Umbilical cord (tissue), 2 donors: Measurements from ENCODE around the gene PNPLA1. TPM values are rescaled to one million over a fixed set of nuclear protein-coding genes. Genes with fewer than 3 reads are reported as not detected.
"Not testable (repeated sequence)": the region's sequence is repeated elsewhere in the genome, so short reads cannot be mapped to it uniquely, and the experiment has no call there.

Experiments
- DNase-seq: peaks from one replicate; pipeline ENCODE4 v3.0.0-alpha.2; 2015; ENCODE audit warnings: low spot score
- total RNA-seq: library from RNA; depleted of rRNA; stranded (reverse); fragments of >200 nt; gene quantifications from one replicate; pipeline ENCODE4 v1.2.3, GENCODE V29; 2014; ENCODE audit warnings: low replicate concordance; ENCODE audit not compliant: insufficient read depth

The PNPLA1 gene
- total RNA-seq, 1 donor from 2014 or later = 1.4 TPM

DNA sequence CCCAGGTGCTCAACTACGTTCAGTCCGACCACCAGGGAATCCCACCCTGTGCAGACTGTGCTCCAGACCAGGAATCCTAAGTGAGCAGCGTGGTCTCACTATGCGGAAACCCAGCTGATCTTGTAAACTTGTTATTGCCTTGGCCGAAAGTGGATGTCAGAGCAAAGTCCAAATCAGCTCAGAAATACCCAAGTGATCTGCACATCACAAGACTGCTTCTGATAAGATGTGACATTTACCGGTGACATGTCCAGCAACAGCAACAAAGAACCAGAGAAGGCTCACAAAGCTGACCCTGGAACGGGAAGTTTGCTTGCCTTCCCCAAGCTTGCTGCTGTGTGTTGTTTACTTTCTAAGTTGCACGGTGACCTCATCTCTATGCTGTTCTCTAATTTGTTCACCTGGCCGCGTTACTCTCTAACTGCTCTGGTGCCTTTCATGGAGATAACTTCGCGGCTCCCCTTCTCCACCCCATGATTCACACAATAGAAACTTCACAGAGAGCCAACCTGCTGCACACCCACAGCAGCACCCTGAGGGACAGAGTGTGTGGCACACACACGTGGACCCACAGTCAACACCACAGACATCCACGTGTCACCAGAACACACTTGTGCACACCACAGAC, 65.1 kb downstream of the PNPLA1 start:
- DNase-seq = no peak

DNA sequence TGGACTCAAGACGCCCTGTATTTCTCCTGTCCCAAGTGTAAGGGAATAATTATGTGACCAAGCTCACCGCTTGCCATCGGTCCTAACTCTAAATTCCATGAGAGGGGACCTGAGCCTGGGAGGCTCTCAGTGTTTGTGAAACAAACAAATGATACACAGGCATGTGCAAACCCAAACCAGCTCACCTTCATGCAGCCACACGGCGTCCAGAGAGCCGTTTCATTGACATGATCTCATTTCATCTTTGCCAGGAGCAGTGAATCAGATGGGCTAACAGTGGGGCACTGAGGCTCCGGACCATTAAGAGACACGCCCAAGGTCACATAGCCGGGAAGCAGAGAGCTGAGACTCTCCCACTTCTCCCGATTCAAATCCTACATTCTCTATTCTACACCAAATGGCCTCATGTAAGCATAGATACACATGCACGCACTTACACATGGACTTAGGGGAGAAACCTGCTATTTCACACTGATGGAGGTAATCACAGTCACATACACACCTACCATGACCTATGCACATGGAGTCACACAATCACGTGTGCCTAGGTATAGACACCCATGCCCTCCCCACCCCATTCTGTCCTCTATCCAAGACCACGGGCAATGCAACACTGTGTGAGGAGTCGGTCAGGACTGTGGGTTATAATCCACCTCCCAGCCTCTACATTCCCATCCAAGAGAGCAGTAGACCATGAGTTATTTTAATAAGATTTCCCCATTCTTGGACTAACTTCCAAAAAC, 65.8 kb downstream of the PNPLA1 start:
- no peak for DNase-seq

DNA sequence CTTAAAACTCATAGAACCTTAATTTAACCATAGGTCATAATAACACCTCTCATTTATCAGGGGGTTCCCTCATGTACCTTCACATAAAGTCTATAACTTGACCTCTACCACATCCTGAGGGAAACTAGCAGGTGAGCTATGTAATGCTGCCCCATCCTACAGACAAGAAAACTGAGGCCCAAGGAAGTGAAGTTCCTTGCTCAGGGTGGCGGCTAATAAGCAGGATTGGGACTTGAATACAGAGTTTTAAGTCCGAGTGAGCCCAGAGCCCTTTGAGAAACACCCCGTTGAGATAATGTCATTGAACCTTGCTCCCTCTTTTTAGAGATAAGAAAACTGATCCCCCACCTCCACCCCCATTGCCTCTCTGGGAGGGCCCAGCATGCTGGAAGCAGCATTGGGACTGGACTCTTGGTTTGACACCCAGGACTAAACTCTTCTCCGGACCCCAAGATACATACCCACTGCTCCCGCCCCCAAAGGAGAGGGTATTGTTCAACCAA, 66.4 kb downstream of the PNPLA1 start:
- DNase-seq = no peak

DNA sequence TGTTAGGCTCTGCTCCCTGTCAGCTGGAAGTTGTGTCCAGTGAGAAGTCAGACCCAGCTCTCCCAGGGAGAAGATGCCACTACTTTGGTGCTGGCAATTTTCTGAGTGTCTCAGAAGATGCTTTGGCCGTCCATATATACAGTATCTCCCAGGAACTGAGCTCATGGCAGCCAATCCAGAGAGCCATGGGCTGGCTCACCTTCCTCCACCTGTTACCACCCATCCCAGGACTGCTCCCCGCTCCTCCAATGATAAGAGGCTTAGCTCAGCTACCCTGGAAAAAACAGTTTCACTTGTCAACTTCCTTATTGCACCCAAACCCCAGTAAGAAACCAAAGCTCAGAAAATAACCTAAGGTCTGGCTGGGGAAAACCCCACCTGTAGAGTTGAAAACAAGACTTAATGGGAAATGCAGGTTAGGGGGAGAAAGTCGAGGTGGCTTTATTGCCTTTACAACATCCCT, 67.0 kb downstream of the PNPLA1 start, which contains the start of gene BNIP5:
BNIP5 (minus strand) TSS at position 110 of the 463 bp plus-strand sequence. CDS start 6,198 bp downstream, outside the sequence.
- DNase-seq = no peak

DNA sequence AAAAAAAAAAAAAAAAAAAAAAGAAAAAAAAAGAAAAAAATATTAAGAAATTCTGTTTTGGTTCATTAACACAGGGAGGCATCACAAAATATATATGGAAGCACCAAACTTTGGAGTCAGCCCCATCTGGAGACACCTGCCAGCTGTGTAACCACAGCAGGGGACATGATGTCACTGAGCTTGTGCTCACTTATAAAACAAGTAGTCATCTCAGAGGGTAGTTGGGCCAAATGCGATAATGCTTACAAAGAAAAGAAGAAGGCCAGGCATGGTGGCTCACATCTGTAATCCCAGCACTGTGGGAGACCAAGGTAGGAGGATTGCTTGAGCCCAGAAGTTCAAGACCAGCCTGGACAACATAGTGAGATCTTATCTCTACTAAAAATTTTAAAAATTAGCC, 68.0 kb downstream of the PNPLA1 start:
- no peak for DNase-seq

DNA sequence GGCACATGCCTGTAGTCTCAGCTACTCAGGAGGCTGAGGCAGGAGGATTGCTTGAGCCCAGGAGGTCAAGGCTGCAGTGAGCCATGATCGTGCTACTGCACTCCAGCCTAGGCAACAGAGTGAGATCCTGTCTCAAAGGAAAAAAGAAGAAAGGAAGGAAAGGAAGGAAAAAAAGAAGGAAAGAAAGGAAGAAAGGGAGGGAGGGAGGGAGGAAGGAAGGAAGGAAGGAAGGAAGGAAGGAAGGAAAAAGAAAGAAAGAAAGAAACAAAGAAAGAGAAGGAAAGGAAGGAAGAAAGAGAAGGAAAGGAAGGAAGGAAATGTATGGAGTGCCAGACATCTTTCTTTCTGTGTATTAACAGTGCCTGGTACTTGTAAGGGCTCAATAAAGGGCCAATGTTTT, 68.4 kb downstream of the PNPLA1 start:
- not testable (repeated sequence) for DNase-seq

DNA sequence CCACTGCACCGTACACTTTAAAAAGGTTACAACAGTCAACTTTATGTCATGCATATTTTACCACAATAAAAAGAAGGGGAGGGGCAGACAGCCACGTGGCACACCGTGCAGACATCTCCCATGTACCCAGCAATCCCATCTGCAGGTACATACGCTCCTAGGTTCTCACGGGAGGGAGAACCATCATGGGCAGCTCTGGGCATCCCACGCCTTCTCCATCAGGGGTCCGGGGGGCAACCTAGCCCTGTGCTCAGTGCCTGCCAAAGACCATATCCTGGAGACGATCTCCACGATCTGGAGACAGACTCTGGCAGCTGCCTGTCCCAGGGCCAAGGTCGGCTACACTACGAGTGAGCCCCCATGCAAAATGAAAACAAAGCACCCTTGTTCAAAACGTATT, 69.3 kb downstream of the PNPLA1 start:
- DNase-seq = no peak

DNA sequence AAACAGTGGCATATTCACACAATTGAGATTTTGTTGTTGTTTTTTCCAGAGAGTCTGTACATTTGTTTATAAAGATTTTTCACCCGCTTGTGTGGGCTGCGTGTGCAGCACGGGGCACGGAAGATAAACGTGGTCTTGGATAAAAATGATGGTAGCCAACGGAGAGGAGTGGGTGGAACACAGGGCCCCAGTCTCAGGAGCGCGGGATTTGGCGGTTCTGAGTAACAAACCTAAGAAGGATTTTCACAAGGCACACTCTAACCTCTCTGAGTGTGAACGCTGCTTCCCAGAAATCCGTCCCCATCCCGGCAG, 70.4 kb downstream of the PNPLA1 start:
- no peak for DNase-seq

DNA sequence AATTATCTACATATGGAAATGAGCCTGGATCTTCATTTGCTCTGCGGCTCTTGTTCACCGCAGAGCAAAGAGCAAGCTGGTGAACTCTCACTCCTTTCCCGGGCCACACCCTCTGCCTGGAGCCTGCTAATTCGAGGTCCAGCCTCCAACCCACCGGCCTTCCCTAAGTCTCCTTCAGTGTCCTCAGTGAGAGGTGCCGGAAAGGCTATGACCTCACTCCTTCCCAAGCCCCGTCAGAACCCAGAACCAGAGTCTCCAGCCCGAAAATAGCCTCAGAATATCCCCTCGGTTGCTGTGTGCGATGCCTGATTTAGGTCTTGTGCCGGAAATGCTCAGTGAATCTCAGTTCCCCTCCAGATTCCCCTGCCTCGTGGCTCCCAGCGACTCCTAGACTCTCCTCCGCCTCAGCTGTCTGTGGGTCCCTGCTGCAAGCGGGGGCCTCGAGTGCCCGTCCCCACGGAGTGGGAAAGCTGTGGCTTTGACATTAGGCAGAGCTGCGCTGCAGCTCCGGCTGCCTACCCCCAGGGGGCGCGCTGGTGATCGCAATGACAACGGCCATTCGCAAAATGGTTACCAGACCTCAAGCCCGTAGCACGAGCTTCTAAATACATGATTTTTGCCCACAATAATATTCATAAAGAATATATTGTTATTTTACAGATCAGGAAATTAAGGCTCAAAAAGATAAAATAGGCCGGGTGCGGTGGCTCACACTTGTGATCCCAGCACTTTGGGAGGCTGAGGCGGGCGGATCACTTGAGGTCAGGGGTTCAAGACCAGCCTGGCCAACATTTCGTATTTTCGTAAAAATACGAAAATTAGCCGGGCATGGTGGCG, 71.0 kb downstream of the PNPLA1 start:
- DNase-seq = peak; percentile 59

DNA sequence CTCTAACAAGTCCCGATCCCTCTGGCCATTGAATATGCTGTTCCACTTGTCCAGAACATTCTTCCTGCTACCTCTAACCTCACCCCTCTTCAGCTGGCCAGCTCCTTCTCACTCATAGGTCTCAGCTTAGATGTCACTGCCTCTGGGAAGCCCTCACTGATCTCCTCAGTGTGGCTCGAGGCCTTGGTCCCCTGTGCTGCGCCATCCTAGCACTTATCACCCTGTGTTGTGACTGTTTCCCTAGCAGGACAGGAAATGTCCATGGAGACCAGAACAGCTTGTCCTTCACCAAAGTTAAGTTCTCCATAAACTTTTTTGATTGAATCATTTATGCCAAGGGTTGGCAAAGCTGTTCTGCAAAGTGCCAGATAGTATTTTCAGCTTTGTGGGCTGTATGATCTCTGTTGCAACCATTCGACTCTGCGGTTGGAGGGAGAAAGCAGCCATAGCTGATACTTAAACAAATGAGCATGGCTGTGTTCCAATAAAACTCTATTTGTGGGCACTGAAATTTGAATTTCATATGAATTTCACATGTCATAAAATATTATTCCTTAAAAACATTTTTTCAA, 73.3 kb downstream of the PNPLA1 start:
- no peak for DNase-seq

DNA sequence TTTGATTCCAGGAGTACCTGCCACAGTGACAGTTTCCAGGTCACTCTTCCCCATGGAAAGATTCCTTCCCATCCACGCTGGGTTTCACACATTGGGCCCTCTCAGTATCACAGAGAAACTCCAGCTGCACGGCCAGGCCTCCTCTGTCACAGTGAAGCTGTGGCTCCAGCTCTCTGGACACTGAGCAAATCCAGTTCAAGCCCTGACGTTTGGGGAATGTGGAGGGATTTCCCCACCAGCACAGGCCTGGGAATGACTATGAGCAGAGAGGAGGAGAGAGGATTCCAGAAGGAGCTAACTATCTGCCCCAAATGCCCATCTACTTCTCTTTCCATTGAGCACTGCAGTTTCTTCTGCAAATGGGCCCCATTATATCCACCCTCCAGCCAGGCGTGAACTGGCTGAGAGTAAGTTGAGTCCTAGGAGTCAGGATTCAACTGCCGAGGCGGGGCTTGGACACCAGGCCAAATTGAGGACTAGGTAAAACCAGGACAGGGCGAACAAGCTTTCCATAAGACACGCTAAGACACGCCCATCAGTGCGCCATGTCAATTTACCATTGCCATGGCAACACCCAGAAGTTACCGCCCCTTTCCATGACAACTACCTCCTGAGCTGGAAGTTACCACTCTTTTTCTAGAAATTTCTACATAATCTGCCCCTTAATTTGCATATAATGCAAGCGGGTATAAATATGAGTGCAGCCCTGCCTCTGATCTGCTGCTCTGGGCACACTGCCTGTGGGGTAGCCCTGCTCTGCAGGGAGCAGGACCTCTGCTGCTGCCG, 76.0 kb downstream of the PNPLA1 start:
- peak; percentile 70 for DNase-seq

DNA sequence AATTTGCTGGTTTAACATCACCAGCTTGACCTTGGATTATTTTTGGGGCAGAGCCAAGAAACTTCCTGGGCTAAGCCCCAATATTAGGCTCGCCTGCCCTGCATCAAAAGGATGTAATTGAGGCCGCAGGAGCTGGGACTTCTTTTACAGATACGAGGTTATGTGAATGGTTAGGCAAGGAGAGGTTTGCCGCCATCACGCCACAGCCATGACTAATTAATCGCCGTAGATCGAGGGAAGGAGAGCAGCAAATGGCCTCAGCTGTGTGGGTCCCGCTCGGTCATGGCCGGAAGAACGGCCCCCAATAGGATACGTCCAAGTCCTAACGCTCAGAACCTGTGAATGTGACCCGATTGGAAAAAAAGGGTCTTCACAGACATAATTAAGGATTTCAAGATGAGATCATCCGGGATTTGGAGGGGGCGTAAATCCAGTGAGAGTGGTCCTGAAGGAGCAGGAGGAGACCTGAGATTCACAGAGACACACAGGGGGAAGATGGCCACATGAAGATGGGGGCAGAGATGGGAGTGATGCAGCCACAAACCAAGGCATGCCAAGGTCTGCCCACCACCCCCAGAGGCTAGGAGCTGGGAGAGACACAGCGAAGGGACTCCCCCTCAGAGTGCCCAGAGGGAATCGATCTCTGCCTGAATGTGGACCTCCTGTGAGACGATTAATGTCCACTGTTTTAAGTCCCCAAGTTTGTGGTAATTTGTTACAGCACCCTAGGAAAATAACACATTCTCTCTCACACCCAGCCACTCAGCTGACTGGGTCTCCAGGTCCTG, 76.8 kb downstream of the PNPLA1 start:
- DNase-seq = no peak

DNA sequence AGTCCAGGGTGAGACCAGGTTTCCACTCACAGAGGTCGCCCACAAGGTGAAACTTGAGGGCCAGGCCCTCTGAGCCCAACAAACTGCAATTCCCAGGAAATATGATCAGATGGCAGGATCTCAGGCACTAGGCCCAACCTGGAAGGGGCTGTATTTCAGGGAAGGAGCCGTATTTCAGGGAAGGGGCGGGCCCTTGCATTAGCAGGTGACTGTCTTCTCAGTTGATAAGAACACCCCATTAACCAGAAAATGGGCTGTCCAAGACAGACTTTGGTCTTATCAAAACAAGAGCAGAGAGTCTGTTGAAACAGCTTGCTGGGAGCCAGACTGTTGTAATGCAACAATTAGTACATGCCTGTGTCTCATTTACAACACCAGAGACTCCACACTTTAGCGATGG, 77.8 kb downstream of the PNPLA1 start:
- DNase-seq = no peak

DNA sequence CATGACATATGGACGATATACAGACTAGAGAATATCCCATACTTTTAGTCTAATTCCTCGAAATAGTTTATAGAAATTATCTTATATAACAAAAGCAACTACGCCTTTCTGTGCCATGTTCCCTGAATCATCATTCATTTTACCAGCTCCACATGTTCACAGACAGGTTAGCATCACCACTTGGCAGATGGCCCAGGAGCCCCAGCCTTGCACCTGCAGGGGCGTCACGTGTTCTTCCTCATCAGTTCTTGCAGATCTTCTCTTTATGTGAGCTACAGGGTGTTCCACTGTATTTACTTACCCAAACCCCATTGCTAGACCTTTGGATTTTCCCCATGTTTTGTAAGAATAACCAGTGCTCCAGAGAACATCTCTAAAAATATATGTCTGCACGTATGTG, 79.4 kb downstream of the PNPLA1 start:
- DNase-seq = no peak

DNA sequence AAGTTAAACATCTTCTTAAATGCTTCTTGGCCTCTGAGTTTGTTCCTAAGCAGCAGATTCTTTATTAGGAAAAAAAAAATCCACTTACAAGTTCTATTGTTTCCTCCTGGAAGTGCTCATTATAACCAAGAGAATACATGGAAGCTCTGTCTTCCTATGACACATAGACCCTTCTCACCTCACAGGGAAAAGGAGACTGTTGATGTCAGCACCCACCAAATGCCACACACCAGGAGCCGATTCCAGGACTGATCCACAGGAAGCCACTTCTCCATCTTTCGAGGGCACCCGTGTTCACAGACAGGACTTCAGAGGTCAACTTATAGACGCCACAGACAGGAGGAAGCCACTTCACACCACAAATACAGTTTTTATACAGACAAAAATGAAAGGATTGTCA, 80.2 kb downstream of the PNPLA1 start:
- DNase-seq = no peak

DNA sequence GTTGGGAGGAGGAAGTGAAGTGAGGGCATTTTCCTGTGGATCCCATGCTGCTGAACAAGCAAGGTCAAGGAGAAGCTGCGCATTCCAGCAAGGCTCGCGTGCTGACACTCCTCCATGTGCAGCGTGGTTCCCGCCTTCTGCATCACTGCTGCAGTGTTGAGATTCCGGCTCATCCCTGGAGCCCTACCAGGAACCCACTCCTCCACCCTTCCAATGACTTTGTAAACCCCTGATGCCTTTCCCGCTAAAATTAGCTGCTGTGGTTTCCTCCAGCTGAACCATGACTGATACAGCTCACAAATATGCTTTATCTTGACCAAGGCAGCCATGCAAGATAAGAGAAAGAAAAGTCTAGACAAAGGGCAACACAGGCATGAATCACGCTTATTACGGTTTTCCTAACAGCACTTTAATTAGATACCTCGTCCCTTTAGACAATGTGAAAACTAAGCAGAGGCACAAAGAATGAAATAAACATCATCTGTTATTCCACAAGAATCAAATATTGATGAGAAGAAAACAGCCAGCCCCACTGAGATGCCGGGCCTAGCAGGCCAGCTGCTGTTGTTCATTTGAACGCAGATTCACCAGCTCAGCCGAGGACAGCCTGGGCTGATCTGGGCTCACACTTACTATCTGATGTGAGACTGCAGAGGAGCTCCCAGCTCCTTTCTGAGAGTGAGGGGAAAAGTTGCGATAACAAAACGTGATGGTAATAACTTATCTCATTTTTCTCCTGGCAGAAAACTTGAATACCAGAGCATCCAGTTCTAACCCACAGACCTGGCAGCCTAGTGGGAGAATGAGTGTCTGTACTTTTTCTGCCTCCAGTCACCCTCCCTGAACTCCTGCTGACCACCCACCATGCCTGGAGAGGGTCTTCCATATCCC, 81.1 kb downstream of the PNPLA1 start:
- peak; percentile 92 for DNase-seq

DNA sequence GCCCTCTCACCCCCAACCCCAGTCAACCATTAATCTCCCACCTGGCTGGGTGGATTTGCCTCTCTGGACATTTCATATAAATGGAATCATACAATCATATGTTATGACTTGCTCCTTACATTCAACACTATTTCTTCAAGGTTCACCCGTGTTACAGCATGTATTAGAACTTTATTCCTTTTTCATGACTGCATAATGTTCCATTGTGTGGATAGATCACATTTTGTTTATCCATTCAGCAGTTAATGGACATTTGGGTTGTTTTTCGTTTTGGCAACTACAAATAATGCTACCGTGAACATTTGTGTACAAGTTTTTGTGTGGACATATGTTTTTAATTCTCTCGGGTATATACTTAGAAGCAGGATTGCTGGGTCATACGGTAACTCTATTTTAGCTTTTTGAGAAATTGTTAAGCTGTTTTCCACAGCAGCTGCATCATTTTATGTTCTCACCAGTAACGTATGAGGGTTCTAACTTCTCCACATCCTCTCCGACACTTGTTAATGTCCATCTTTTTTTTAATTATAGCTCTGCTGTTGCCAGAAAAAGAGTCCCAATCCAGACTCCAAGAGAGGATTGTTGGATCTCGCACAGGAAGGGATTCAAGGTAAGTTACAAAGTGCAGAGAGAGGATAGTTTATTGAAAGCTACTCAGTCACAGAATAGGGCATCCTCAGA, 82.8 kb downstream of the PNPLA1 start:
- DNase-seq = no peak

DNA sequence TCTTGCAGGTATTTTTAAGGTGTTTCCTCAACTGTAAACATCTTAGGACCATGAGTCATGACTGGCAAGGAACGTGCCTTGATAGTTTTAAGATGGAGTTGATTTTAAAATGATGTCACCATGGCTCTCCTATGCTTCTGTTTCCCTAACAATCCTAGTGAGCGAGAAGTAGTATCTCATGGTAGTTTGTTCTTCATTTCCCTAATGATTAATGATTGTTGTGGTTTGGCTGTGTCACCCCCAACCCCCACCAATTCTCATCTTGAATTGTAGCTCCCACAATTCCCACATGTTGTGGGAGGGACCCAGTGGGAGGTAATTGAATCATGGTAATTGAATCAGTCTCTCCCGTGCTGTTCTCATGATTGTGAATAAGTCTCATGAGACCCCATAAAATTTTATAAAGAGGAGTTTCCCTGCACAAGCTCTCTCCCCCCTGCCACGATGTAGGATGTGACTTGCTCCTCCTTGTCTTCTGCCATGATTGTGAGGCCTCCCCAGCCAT, 83.6 kb downstream of the PNPLA1 start:
- no peak for DNase-seq
